Ishikawa (cell line): ENCODE results near the gene TNIK.

Experiments used
- EGR1 ChIP-seq: IDR thresholded peaks from 2 replicates; pipeline ENCODE4 v1.6.1; 2012
- NFIC ChIP-seq: IDR thresholded peaks from 2 replicates; pipeline ENCODE4 v1.6.1; 2012
- REST ChIP-seq: IDR thresholded peaks from 2 replicates; pipeline ENCODE4 v1.6.1; 2012; ENCODE audit warnings: low read depth, mild to moderate bottlenecking
- TCF12 ChIP-seq: IDR thresholded peaks from 2 replicates; pipeline ENCODE4 v1.6.1; 2012; ENCODE audit warnings: low read depth
- YY1 ChIP-seq: IDR thresholded peaks from 2 replicates; pipeline ENCODE4 v1.6.1; 2012; ENCODE audit warnings: low read depth

GRCh38 chr3:171293142-171293782, 166.9 kb downstream of the TNIK start:
- TF ChIP-seq TCF12 (no peak), YY1 (no peak), REST (no peak), NFIC (no peak), EGR1 (no peak)
